NCI-H226 (cell line): ENCODE measurements around the gene BARX2.
"Not testable (repeated sequence)": the region's sequence is repeated elsewhere in the genome, so short reads cannot be mapped to it uniquely, and the experiment has no call there.

ENCODE experiments used
- DNase-seq: peaks from one replicate; pipeline ENCODE4 v3.0.0-alpha.2; 2015

Gene BARX2

GRCh38 chr11:129375751-129376657 lies at the start of gene BARX2:
TSS of gene BARX2 (plus strand) at chr11:129375848. CDS start at chr11:129376036, 188 bp downstream.
- DNase-seq: peak; percentile 67

- DNase-seq: no peak
These were observed 48.7 kb upstream of the BARX2 start for GRCh38 chr11:129326921-129327320.

- not testable (repeated sequence) for DNase-seq
These were observed 47.9 kb upstream of the BARX2 start for GRCh38 chr11:129327708-129328107.

- no peak for DNase-seq
These were observed 46.9 kb upstream of the BARX2 start for GRCh38 chr11:129328756-129329155.

- no peak for DNase-seq
These were observed 44.4 kb upstream of the BARX2 start for GRCh38 chr11:129331217-129331616.

- DNase-seq: peak; percentile 66
These were observed 43.8 kb upstream of the BARX2 start for GRCh38 chr11:129331871-129332274.

GRCh38 chr11:129333873-129334272 lies 41.8 kb upstream of the BARX2 start:
- DNase-seq: no peak

GRCh38 chr11:129344301-129344940 lies 31.2 kb upstream of the BARX2 start:
- DNase-seq: not testable (repeated sequence)

GRCh38 chr11:129346916-129347315 lies 28.7 kb upstream of the BARX2 start:
- peak; percentile 36 for DNase-seq

GRCh38 chr11:129348813-129349212 lies 26.8 kb upstream of the BARX2 start:
- DNase-seq: no peak

GRCh38 chr11:129352676-129353075 lies 23.0 kb upstream of the BARX2 start:
- no peak for DNase-seq

GRCh38 chr11:129354691-129355090 lies 21.0 kb upstream of the BARX2 start:
- DNase-seq: no peak

- DNase-seq: no peak
These were observed 15.9 kb upstream of the BARX2 start for GRCh38 chr11:129359748-129360147.

- peak; percentile 79 for DNase-seq
These were observed 11.4 kb upstream of the BARX2 start for GRCh38 chr11:129364143-129364654.

- DNase-seq: no peak
These were observed 9.8 kb upstream of the BARX2 start for GRCh38 chr11:129365816-129366215.

- no peak for DNase-seq
These were observed 8.7 kb upstream of the BARX2 start for GRCh38 chr11:129366737-129367597.

- DNase-seq: no peak
These were observed 6.6 kb upstream of the BARX2 start for GRCh38 chr11:129368889-129369672.

- no peak for DNase-seq
These were observed 4.9 kb upstream of the BARX2 start for GRCh38 chr11:129370715-129371114.

- DNase-seq: no peak
These were observed 2.8 kb upstream of the BARX2 start for GRCh38 chr11:129372609-129373488.

- no peak for DNase-seq
These were observed 2.1 kb upstream of the BARX2 start for GRCh38 chr11:129373489-129373953.
